Thoracic aorta (tissue), 2 donors: Measurements from ENCODE around the gene B3GNT2. TPM values are rescaled to one million over a fixed set of nuclear protein-coding genes. Genes with fewer than 3 reads are reported as not detected.

Experiments used
- ATAC-seq: fragments of 150-250 bp; one replicate; pipeline ENCODE4 v1.8.0; 2017; ENCODE audit warnings: low read depth; ENCODE audit not compliant: insufficient number of reproducible peaks, low FRiP score
- DNase-seq: peaks from one replicate; pipeline ENCODE4 v3.0.0-alpha.2; 2020; ENCODE audit warnings: low spot score
- H3K27ac ChIP-seq, 2 donors: fragments of 200-600 bp; sonication (generic); 1 replicate in 1 of 2; 2 replicates in 1 of 2; pipeline ENCODE4 v1.5.1; 2016; ENCODE audit warnings: mild to moderate bottlenecking in 2 of 2, moderate library complexity in 2 of 2
- H3K27me3 ChIP-seq: fragments of 200-600 bp; sonication (generic); replicated peaks from 2 replicates; pipeline ENCODE4 v1.6.0; 2016; ENCODE audit warnings: mild to moderate bottlenecking; ENCODE audit not compliant: insufficient read depth
- H3K36me3 ChIP-seq: fragments of 200-600 bp; sonication (generic); one replicate; pipeline ENCODE4 v1.5.1; 2016
- H3K4me1 ChIP-seq, 2 donors: fragments of 200-600 bp; sonication (generic); 1 replicate in 1 of 2; 2 replicates in 1 of 2; pipeline versions ENCODE4 v1.5.1 to v1.6.0; 2016; ENCODE audit warnings: low read depth in 2 of 2, mild to moderate bottlenecking in 1 of 2; ENCODE audit not compliant: control insufficient read depth in 1 of 2
- H3K4me3 ChIP-seq: fragments of 200-600 bp; sonication (generic); 2 replicates; pipeline ENCODE4 v1.5.1; 2016; ENCODE audit warnings: mild to moderate bottlenecking
- H3K9me3 ChIP-seq: fragments of 200-600 bp; sonication (generic); 2 replicates; pipeline ENCODE4 v1.5.1; 2016
- CTCF ChIP-seq: fragments of 200-600 bp; sonication (generic); IDR thresholded peaks from one replicate; pipeline ENCODE4 v1.5.1; 2019; ENCODE audit warnings: antibody characterized with exemption
- total RNA-seq, 2 donors: library from RNA; depleted of rRNA; stranded (reverse); fragments of >200 nt; gene quantifications; one replicate each; pipeline versions ENCODE4 v1.1.0 to v1.2.3, GENCODE V29; 2016

B3GNT2 gene
- total RNA-seq, 2 donors from 2014 or later: 20.1 to 27.9 TPM

- peaks cover 35 to 65% of the 10 kb centered on the region in 2 donors for H3K4me1 ChIP-seq
- ATAC-seq: no peak
- H3K9me3 ChIP-seq: no peaks in the 10 kb centered on the region
- H3K27ac ChIP-seq: peak overlapping the region in 1 of 2 donors; percentile 6
- H3K36me3 ChIP-seq: no peaks in the 10 kb centered on the region
- H3K4me3 ChIP-seq: no peak overlapping the region
- TF ChIP-seq CTCF: no peak
- no peaks in the 10 kb centered on the region for H3K27me3 ChIP-seq
- no peak for DNase-seq
Observed at GRCh38 chr2:62216113-62216512, 20.2 kb downstream of the B3GNT2 start.

DNA sequence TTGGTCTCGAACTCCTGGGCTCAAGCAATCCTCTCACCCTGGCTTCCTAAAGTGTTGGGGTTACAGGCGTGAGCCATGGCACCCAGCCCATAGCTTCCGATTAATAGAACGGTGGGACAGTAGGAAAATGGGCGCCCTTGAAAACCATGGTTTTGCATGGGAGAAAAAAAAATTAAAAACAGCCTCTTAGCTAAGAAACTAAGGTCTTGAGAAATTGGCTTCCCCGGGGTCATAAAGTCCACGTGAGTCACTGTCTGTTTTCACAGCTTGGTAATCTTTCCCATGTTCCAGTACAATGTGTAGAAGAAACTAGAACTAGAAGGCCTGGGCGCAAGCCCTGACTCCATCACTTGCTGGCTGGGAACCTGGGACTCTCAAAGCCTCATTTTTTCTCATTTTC, 20.7 kb downstream of the B3GNT2 start:
- H3K27me3 ChIP-seq: no peaks in the 10 kb centered on the region
- TF ChIP-seq CTCF: no peak
- H3K4me1 ChIP-seq: peaks cover 35 to 65% of the 10 kb centered on the region in 2 donors
- no peaks in the 10 kb centered on the region for H3K36me3 ChIP-seq
- H3K4me3 ChIP-seq: no peak overlapping the region
- ATAC-seq (peak; percentile 84), DNase-seq (no peak)
- H3K27ac ChIP-seq: no peak overlapping the region
- H3K9me3 ChIP-seq: no peaks in the 10 kb centered on the region

GRCh38 chr2:62217421-62217820, 21.5 kb downstream of the B3GNT2 start:
- no peak for DNase-seq
- Histone ChIP-seq H3K36me3 (no peaks in the 10 kb centered on the region), H3K4me3 (no peak overlapping the region), H3K4me1 (peaks cover 35 to 65% of the 10 kb centered on the region in 2 donors), H3K9me3 (no peaks in the 10 kb centered on the region), H3K27me3 (no peaks in the 10 kb centered on the region), H3K27ac (peak overlapping the region in 1 of 2 donors; percentile 29)
- no peak for ATAC-seq
- TF ChIP-seq CTCF: no peak

GRCh38 chr2:62217970-62218369, 22.1 kb downstream of the B3GNT2 start:
- Histone ChIP-seq H3K9me3 (no peaks in the 10 kb centered on the region), H3K36me3 (peaks cover 5% of the 10 kb centered on the region), H3K4me3 (no peak overlapping the region), H3K4me1 (peaks cover 35 to 65% of the 10 kb centered on the region in 2 donors), H3K27me3 (no peaks in the 10 kb centered on the region), H3K27ac (peak overlapping the region in 1 of 2 donors; percentile 29)
- no peak for TF ChIP-seq CTCF
- ATAC-seq: no peak
- DNase-seq: no peak

- no peaks in the 10 kb centered on the region for H3K9me3 ChIP-seq
- H3K27me3 ChIP-seq: no peaks in the 10 kb centered on the region
- DNase-seq (no peak), ATAC-seq (no peak)
- H3K36me3 ChIP-seq: peaks cover 11% of the 10 kb centered on the region
- TF ChIP-seq CTCF: no peak
- H3K4me1 ChIP-seq: peaks cover 35 to 61% of the 10 kb centered on the region in 2 donors
- H3K27ac ChIP-seq: peak overlapping the region in 1 of 2 donors; percentile 47
- H3K4me3 ChIP-seq: no peak overlapping the region
Observed at GRCh38 chr2:62219407-62220159, 23.7 kb downstream of the B3GNT2 start.
